Measurements from ENCODE around the gene GALNT1. TPM values are rescaled to one million over a fixed set of nuclear protein-coding genes. Genes with fewer than 3 reads are reported as not detected.

Gene GALNT1
- total and polyA plus RNA-seq, 9 of the 15 experiments (the other 6 are each of a cell fraction or from before 2014, with no cell fraction given) = 14.4 to 54.1 (median 36.6) TPM

DNA sequence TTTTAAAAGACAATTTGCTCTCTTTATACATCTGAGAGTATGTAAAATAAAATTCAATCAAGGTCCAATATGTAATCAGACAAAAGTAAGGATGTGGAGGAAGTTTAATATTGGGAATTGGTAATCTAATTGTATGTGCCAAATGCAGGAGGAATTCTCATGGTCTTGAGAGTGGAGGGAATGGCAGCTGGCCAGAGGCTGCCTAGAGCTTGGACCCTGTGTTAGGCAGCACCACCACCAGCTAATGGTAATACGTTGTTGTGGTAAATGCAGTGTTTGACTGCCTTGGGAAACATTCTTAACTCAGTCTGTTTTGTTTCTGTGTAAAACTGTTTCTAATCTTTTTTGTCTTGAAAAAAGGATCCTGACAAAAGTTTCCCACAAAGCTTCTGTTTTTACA lies 30.0 kb downstream of the GALNT1 start:
- Histone ChIP-seq H3K79me2 (ENCODE audit: control insufficient read depth, insufficient read depth, low read length) (0 out of 3 replicates have a peak, but pooled peaks cover 4% of the 10 kb centered on the region), H3K4me2 (ENCODE audit: insufficient read depth, low read length) (no peak overlapping the region), H3K9me3 (replicated peaks; ENCODE audit: control insufficient read depth, insufficient read depth, low read depth, low read length) (no peaks in the 10 kb centered on the region), H2AFZ (ENCODE audit: low read depth, low read length) (no peak overlapping the region), H3K9me1 (ENCODE audit: control insufficient read depth, insufficient read depth, low read length) (no peaks in the 10 kb centered on the region), H3K27me3 (ENCODE audit: control insufficient read depth in 2 of 2, insufficient read depth in 2 of 2, low read length in 2 of 2) (no peaks in the 10 kb centered on the region), H3K9ac (ENCODE audit: insufficient read depth in 1 of 2, low read depth in 2 of 2, low read length in 2 of 2) (no peak overlapping the region), H3K4me3 (no peak overlapping the region), H3K4me1 (replicated peaks in 1 of 2; ENCODE audit: control insufficient read depth in 2 of 2, insufficient read depth in 2 of 2, low read length in 2 of 2) (peaks cover 0 to 4% of the 10 kb centered on the region in 2 experiments; a peak in 1 of 5 replicates), H3K27ac (ENCODE audit: extremely low read depth, low read depth, low read length) (no peak overlapping the region), H4K20me1 (replicated peaks; ENCODE audit: control insufficient read depth, insufficient read depth, low read length) (no peaks in the 10 kb centered on the region), H3K36me3 (ENCODE audit: control insufficient read depth, insufficient read depth, low read length) (no peaks in the 10 kb centered on the region)
- FAIRE-seq (no peak), ATAC-seq (no peak), DNase-seq (ENCODE audit: extremely low read depth in 1 of 4, low spot score in 3 of 4) (no peak)
- in situ Hi-C loops (cut with MboI) (no loop called here), intact Hi-C loops (cut with micrococcal nuclease) (no loop called here)
- POLR2A ChIA-PET = interaction anchor here (4.3 kb wide), 1 partner anchor 7 kb away, joined by 22 read pairs; no protein-coding TSS in a partner anchor
- BruUV-seq (replicated peaks) = no TSS peak
- CTCF ChIA-PET (ENCODE audit: low intra/inter-chr PET ratio) = no interaction called here
- 53% methylated on average over 1 of the region's 1 CpG for WGBS (ENCODE audit: insufficient coverage, low coverage, missing lambda C conversion rate)
- no peak for TF ChIP-seq TAF15 (IDR thresholded peaks at IDR 0.05; ENCODE audit: low read depth, low read length)
- no peak for TF ChIP-seq BMI1 (IDR thresholded peaks at IDR 0.05; ENCODE audit: low read length)
- no peak for TF ChIP-seq PURB (CRISPR knock-in tag; IDR thresholded peaks at IDR 0.05; ENCODE audit: low read depth)
- no peak for TF ChIP-seq BCLAF1 (IDR thresholded peaks at IDR 0.05; ENCODE audit: borderline replicate concordance in 1 of 2, control insufficient read depth in 1 of 2, low read depth in 2 of 2, low read length in 1 of 2)
- TF ChIP-seq, protein P1, sequence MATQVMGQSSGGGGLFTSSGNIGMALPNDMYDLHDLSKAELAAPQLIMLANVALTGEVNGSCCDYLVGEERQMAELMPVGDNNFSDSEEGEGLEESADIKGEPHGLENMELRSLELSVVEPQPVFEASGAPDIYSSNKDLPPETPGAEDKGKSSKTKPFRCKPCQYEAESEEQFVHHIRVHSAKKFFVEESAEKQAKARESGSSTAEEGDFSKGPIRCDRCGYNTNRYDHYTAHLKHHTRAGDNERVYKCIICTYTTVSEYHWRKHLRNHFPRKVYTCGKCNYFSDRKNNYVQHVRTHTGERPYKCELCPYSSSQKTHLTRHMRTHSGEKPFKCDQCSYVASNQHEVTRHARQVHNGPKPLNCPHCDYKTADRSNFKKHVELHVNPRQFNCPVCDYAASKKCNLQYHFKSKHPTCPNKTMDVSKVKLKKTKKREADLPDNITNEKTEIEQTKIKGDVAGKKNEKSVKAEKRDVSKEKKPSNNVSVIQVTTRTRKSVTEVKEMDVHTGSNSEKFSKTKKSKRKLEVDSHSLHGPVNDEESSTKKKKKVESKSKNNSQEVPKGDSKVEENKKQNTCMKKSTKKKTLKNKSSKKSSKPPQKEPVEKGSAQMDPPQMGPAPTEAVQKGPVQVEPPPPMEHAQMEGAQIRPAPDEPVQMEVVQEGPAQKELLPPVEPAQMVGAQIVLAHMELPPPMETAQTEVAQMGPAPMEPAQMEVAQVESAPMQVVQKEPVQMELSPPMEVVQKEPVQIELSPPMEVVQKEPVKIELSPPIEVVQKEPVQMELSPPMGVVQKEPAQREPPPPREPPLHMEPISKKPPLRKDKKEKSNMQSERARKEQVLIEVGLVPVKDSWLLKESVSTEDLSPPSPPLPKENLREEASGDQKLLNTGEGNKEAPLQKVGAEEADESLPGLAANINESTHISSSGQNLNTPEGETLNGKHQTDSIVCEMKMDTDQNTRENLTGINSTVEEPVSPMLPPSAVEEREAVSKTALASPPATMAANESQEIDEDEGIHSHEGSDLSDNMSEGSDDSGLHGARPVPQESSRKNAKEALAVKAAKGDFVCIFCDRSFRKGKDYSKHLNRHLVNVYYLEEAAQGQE (IDR thresholded peaks at IDR 0.05; ENCODE audit: borderline replicate concordance) = no peak
- TF ChIP-seq, protein P1 (CRISPR knock-in tag; IDR thresholded peaks at IDR 0.05; ENCODE audit: low read depth) = no peak
- no peak for TF ChIP-seq POLR2H (tag; IDR thresholded peaks at IDR 0.05; ENCODE audit: low read depth)
- no peak for TF ChIP-seq ZBTB2 (IDR thresholded peaks at IDR 0.05)

Measured in K562 (cell line).